Measurements from ENCODE around the gene AIPL1.

AIPL1 gene

GRCh38 chr17:6392609-6393350, 42.1 kb downstream of the AIPL1 start:
- no peaks in the 10 kb centered on the region for H3K4me1 Mint-ChIP-seq (ENCODE audit: low read depth)
- H3K27ac Mint-ChIP-seq, result no peak overlapping the region
- no peak for DNase-seq (ENCODE audit: low spot score)
- H3K4me3 Mint-ChIP-seq, result no peak overlapping the region
- H3K36me3 Mint-ChIP-seq (ENCODE audit: low read depth), result no peaks in the 10 kb centered on the region
- no peaks in the 10 kb centered on the region for H3K27me3 Mint-ChIP-seq (ENCODE audit: low read depth)
- no peaks in the 10 kb centered on the region for H3K9me3 Mint-ChIP-seq

- Mint-ChIP-seq H3K4me1 (ENCODE audit: low read depth) (no peaks in the 10 kb centered on the region), H3K9me3 (no peaks in the 10 kb centered on the region), H3K27me3 (ENCODE audit: low read depth) (no peaks in the 10 kb centered on the region), H3K27ac (no peak overlapping the region), H3K4me3 (no peak overlapping the region), H3K36me3 (ENCODE audit: low read depth) (no peaks in the 10 kb centered on the region)
- DNase-seq (ENCODE audit: low spot score), result no peak
Measured at GRCh38 chr17:6388416-6388815, 46.5 kb downstream of the AIPL1 start.

GRCh38 chr17:6387858-6388257, 47.1 kb downstream of the AIPL1 start:
- no peaks in the 10 kb centered on the region for H3K9me3 Mint-ChIP-seq
- DNase-seq (ENCODE audit: low spot score), result no peak
- no peak overlapping the region for H3K4me3 Mint-ChIP-seq
- H3K36me3 Mint-ChIP-seq (ENCODE audit: low read depth), result no peaks in the 10 kb centered on the region
- no peak overlapping the region for H3K27ac Mint-ChIP-seq
- no peaks in the 10 kb centered on the region for H3K27me3 Mint-ChIP-seq (ENCODE audit: low read depth)
- H3K4me1 Mint-ChIP-seq (ENCODE audit: low read depth), result no peaks in the 10 kb centered on the region

- Mint-ChIP-seq H3K4me3 (no peak overlapping the region), H3K27ac (no peak overlapping the region), H3K4me1 (ENCODE audit: low read depth) (no peaks in the 10 kb centered on the region), H3K27me3 (ENCODE audit: low read depth) (no peaks in the 10 kb centered on the region), H3K36me3 (ENCODE audit: low read depth) (no peaks in the 10 kb centered on the region), H3K9me3 (no peaks in the 10 kb centered on the region)
- no peak for DNase-seq (ENCODE audit: low spot score)
Measured at GRCh38 chr17:6387442-6387841, 47.5 kb downstream of the AIPL1 start.

- no peaks in the 10 kb centered on the region for H3K9me3 Mint-ChIP-seq
Measured at GRCh38 chr17:6386041-6386630, 48.8 kb downstream of the AIPL1 start.

GRCh38 chr17:6384481-6384880, 50.4 kb downstream of the AIPL1 start:
- no peaks in the 10 kb centered on the region for H3K36me3 Mint-ChIP-seq (ENCODE audit: low read depth)
- no peaks in the 10 kb centered on the region for H3K9me3 Mint-ChIP-seq
- H3K4me1 Mint-ChIP-seq (ENCODE audit: low read depth), result no peaks in the 10 kb centered on the region
- H3K4me3 Mint-ChIP-seq, result no peak overlapping the region
- no peak for DNase-seq (ENCODE audit: low spot score)
- no peak overlapping the region for H3K27ac Mint-ChIP-seq
- no peaks in the 10 kb centered on the region for H3K27me3 Mint-ChIP-seq (ENCODE audit: low read depth)

More at GRCh38 chr17:6386041-6386630, 48.8 kb downstream of the AIPL1 start:
- Mint-ChIP-seq H3K27me3 (ENCODE audit: low read depth) (no peaks in the 10 kb centered on the region), H3K27ac (no peak overlapping the region), H3K4me3 (no peak overlapping the region), H3K4me1 (ENCODE audit: low read depth) (no peaks in the 10 kb centered on the region), H3K36me3 (ENCODE audit: low read depth) (no peaks in the 10 kb centered on the region)
- DNase-seq (ENCODE audit: low spot score), result no peak

- H3K9me3 Mint-ChIP-seq, result no peaks in the 10 kb centered on the region
- H3K4me3 Mint-ChIP-seq, result no peak overlapping the region
- no peak for DNase-seq (ENCODE audit: low spot score)
- H3K27me3 Mint-ChIP-seq (ENCODE audit: low read depth), result peaks cover 2% of the 10 kb centered on the region
- no peak overlapping the region for H3K27ac Mint-ChIP-seq
- no peaks in the 10 kb centered on the region for H3K36me3 Mint-ChIP-seq (ENCODE audit: low read depth)
- no peaks in the 10 kb centered on the region for H3K4me1 Mint-ChIP-seq (ENCODE audit: low read depth)
Measured at GRCh38 chr17:6381526-6382465, 53.1 kb downstream of the AIPL1 start.

- DNase-seq (ENCODE audit: low spot score), result no peak
- Mint-ChIP-seq H3K36me3 (ENCODE audit: low read depth) (no peaks in the 10 kb centered on the region), H3K4me1 (ENCODE audit: low read depth) (no peaks in the 10 kb centered on the region), H3K9me3 (no peaks in the 10 kb centered on the region), H3K27ac (no peak overlapping the region), H3K27me3 (ENCODE audit: low read depth) (peaks cover 2% of the 10 kb centered on the region), H3K4me3 (no peak overlapping the region)
Measured at GRCh38 chr17:6380915-6381438, 53.9 kb downstream of the AIPL1 start.

GRCh38 chr17:6377906-6378305, 57.0 kb downstream of the AIPL1 start:
- H3K36me3 Mint-ChIP-seq (ENCODE audit: low read depth), result no peaks in the 10 kb centered on the region
- no peak overlapping the region for H3K4me3 Mint-ChIP-seq
- H3K4me1 Mint-ChIP-seq (ENCODE audit: low read depth), result peaks cover 13% of the 10 kb centered on the region
- H3K9me3 Mint-ChIP-seq, result no peaks in the 10 kb centered on the region
- no peak overlapping the region for H3K27ac Mint-ChIP-seq
- H3K27me3 Mint-ChIP-seq (ENCODE audit: low read depth), result peaks cover 5% of the 10 kb centered on the region
- no peak for DNase-seq (ENCODE audit: low spot score)

GRCh38 chr17:6376931-6377361, 58.0 kb downstream of the AIPL1 start:
- H3K27ac Mint-ChIP-seq, result no peak overlapping the region
- H3K36me3 Mint-ChIP-seq (ENCODE audit: low read depth), result no peaks in the 10 kb centered on the region
- H3K9me3 Mint-ChIP-seq, result no peaks in the 10 kb centered on the region
- DNase-seq (ENCODE audit: low spot score), result no peak
- peaks cover 13% of the 10 kb centered on the region for H3K4me1 Mint-ChIP-seq (ENCODE audit: low read depth)
- no peak overlapping the region for H3K4me3 Mint-ChIP-seq
- H3K27me3 Mint-ChIP-seq (ENCODE audit: low read depth), result peaks cover 7% of the 10 kb centered on the region

- no peaks in the 10 kb centered on the region for H3K36me3 Mint-ChIP-seq (ENCODE audit: low read depth)
Measured at GRCh38 chr17:6374761-6375312, 60.1 kb downstream of the AIPL1 start.

GRCh38 chr17:6374271-6374691, 60.6 kb downstream of the AIPL1 start:
- Mint-ChIP-seq H3K4me1 (ENCODE audit: low read depth) (peaks cover 13% of the 10 kb centered on the region), H3K9me3 (no peaks in the 10 kb centered on the region), H3K27me3 (ENCODE audit: low read depth) (peaks cover 16% of the 10 kb centered on the region), H3K36me3 (ENCODE audit: low read depth) (no peaks in the 10 kb centered on the region), H3K4me3 (no peak overlapping the region), H3K27ac (no peak overlapping the region)
- DNase-seq (ENCODE audit: low spot score), result no peak

More at GRCh38 chr17:6374761-6375312, 60.1 kb downstream of the AIPL1 start:
- H3K27ac Mint-ChIP-seq, result no peak overlapping the region
- H3K4me1 Mint-ChIP-seq (ENCODE audit: low read depth), result peaks cover 13% of the 10 kb centered on the region
- no peaks in the 10 kb centered on the region for H3K9me3 Mint-ChIP-seq
- peaks cover 13% of the 10 kb centered on the region for H3K27me3 Mint-ChIP-seq (ENCODE audit: low read depth)
- no peak overlapping the region for H3K4me3 Mint-ChIP-seq
- peak; percentile 75 for DNase-seq (ENCODE audit: low spot score)

Measured in T-helper 2 cell treated with Interferon-gamma antibody and Interleukin-4, amounts not matched to agents 5 μg/mL and 100 μg/mL, for 36 hours (primary cell).